ENCODE measurements around the gene DTNA.
"Not testable (repeated sequence)": the region's sequence is repeated elsewhere in the genome, so short reads cannot be mapped to it uniquely, and the experiment has no call there.

DTNA gene

DNA sequence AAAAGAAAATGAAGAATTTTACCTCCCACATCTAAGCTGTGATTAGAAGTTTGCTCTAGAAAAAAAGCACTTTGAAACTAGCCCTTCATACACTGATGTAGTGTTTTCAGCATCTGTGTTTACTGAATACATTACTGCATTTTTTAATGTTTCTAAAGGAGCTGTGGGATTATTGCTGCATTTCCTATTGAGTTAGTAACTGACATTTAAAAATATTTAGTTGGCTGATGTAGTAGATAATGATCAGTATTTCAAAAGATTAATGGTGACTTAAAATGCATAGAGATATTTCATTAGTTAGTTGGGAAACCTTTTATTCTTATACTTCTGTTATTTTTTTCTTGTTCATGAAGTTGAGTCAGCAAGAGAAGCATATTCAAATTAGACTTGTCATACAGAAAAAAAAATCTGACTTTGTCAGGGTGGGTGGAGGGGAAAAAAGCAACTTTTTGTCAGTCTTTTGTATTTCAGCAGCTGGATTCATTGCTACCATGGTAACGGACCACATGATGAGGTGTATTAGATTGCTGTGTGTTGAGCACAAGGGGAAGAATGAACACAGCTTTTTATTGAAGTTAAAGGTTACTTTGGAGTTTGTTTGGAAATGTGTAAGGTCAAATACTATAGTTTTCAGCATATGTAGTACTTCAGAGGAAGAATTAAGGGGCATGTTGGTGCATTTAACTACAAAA lies at the start of gene DTNA:
DTNA (plus strand) TSS at position 549 of the 692 bp plus-strand sequence. CDS start 45,679 bp downstream, outside the sequence.
- DNase-seq (ENCODE audit: low read depth in 2 of 2), result no peak

DNA sequence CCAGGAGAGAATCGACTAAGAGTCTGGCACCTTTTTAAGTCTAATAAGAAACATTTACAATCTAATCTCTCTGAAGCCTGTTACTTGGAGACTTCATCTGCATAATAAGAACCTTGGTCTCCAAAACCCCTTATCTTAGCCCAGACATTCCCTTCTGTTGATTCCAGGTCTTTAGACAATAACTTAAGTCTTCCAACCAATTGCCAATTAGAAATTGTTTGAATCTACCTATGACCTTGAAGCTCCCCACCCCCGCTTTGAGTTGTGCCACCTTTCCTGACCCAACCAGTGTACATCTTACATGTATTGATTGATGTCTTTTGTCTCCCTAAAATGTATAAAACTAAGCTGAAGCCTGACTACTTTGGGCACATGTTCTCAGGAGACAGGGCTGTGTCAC lies 49.5 kb upstream of the DTNA start:
- DNase-seq (ENCODE audit: low read depth in 2 of 2), result no peak

DNA sequence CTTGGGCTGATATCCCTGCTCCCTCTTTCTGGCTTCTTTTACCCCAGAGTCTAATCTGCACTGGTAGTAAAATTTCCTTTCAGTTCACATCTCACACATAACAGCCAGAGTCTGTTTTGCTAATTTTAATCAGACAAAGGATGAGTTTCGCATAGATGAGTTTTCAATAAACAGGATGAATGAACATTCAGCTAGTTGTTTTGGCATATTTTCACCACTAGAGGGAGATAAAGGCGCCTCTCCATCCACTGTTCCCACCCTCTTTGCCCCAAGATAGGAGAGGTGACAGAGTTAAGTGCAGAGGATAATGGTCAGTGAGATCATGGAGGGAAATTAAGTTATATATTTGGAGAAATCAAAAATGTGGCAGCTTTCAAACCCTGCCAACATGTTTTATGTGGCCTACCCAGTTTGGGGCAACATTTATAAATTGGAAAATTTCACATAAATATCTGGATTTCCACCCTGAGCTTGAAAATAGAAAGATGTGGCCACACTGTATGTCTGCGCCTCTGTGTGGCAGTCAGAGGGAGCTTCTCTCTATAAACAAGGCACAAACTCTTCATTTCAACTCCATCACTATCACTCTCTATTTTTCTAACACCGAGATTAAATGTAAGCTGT lies 48.5 kb upstream of the DTNA start:
- no peak for DNase-seq (ENCODE audit: low read depth in 2 of 2)

DNA sequence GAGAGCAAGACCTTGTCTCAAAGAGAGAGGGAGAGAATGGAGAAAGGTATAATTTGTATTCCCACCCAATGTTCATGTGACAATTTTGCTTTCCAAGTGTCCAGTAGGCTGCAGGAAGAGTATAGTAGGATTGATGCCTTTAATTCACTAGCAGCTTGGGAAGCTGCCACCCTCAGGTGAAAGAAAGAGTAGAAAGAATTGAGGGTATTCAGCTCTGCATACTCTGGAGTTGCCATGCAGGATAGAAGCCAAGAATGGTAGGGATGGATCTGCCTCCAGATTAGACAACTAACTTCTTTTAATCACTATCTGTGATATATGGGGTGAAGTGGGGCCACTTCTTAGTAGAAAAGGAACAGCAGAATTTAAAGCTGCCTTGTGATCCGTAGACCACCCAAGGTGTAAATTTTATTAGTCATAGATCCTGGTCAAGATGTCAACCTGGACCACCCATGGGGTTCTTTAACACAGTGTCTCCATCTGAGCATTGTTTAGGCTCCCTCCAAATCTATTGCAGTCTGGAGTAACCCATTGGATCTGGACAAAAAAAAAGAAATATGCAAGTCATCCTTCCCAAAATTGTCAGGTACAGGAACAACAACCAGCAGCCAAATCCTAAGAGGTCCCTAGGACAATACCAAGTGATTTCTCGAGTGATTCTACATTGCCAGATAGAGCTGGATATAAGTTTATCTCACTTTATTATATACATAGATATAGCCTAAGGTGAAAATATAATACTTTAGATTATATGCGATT lies 33.1 kb upstream of the DTNA start:
- no peak for DNase-seq (ENCODE audit: low read depth in 2 of 2)

DNA sequence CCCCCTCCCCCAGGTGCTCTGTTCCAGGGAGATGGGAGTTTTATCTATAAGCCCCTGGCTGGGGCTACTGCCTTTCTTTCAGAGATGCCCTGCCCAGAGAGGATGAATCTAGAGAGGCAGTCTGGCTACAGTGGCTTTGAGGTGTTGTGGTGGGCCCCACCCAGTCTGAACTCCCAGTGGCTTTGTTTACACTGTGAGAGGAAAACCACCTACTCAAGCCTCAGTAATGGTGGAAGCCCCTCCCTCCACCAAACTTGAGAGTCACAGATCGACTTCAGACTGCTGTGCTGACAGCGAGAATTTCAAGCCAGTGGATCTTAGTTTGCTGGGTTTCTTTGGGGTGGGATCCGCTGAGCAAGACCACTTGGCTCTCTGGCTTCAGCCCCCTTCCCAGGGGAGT lies 20.3 kb upstream of the DTNA start:
- DNase-seq (ENCODE audit: low read depth in 2 of 2), result not testable (repeated sequence)

DNA sequence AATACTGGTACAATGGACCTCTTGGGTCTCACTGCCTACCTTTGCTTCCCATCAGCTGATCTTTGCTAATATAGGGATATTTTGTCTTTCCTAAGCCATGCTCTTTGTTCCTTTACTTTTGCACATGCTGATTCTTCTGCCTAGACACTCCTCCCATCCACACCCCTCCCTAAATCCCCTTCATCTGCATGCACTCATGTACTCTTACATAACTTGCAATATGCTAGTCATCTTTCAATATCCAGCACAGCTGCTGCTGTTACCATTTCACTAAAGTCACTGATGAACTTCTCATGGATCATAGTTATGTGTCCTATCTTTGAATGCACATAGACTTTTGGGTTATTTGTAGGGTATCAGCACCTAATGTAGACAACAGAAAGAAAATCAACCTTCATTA lies 18.5 kb upstream of the DTNA start:
- no peak for DNase-seq (ENCODE audit: low read depth in 2 of 2)

DNA sequence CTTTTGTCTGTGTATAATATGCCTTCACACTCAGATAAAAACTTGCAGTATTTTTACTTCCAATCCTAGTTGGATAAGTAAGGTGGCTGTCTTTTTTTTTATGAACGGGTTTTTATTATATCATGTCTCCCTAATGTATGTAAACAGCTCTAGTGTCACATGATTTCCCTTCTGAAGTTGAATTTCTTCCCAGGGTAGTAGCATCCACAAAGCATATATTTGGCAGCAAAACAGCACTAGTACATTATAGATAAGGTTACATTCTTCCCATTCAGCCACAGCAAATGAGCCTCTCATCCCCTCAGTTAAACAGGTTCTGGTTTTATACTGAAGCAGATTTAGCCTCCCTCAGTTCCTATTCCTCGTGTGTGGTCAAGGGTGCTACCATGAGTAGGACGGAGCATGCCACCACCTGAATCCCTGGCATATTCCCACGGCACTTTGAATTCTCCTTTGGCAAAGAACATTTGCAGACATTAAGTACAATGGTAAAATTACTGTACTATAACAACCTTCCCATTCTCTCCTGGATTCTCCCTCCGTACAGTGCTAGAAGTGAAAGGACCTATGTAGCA lies 15.4 kb upstream of the DTNA start:
- DNase-seq (ENCODE audit: low read depth in 2 of 2), result no peak

DNA sequence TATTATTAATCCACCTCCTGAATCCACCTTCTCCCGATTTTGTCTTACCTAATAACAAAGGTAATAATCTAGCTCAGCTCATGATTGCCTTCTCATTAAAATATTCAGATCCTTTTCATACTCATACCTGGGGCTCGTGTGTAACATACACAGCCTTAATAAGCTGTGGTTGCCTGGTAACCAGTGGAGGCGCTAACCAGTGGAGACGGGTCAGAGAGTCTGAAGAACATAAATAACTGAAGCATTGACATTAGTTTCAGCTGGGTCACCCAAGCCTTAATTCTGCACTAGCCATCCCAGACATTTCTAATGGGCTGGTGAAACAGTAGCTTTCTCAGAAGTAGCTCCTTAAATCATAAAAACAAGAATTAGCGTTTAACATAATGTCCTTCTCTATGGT lies 14.8 kb upstream of the DTNA start:
- DNase-seq (ENCODE audit: low read depth in 2 of 2), result no peak

DNA sequence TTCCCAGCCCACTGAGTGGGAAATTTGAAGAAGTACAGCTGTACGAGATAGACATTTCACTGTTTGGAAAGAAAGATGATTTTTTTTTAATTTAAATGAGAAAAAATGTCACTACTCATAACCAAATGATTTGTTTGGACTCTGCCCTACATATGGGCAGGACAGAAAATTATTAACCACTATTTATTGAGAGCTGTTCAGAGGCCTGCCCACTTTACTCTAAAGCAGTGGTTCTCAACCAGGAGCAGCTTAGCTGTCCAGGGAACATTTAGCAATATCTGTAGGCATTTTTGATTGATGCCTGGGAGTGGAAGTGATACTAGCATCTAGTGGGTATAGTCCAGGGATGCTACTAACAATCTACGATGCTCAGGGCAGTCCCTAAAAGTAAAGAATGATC lies 13.4 kb upstream of the DTNA start:
- DNase-seq (ENCODE audit: low read depth in 2 of 2), result no peak

DNA sequence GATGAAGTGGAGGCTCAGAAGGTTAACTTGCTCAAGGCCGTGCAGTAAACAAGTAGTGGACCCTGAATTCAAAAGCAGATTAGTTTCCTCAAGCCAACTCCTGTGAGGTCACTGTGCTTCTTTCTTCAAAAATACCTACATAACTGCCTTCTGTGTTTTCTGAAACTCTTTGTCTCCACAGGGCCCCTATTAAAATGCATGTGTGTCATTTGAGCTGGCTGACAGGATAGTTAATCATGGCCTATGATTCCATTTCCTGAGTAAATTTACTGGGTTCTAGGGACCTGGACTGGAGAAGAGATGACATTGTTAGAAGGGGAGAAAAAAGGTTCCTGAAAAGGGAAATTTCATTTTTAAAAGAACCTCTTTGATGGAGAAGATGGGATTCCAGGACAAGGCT lies 12.9 kb upstream of the DTNA start:
- no peak for DNase-seq (ENCODE audit: low read depth in 2 of 2)

DNA sequence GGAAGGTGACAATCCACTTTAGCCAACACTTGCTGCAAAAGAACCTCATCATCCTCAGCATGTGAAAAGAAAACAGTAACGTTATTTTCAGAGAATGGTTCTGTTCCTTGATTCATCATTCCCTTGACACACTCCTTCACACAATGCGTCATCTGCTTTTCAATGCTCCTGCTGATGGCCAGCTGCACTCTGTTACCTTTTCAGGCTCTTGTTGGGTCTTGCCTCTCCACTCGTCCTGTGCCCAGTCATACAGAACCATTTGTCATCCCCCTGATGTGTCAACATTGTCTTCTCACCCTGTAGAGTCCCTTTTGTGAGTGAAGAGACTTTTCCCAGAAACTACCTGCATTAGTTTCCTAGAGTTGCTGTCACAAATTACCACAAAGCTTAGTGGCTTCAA lies 12.2 kb upstream of the DTNA start:
- DNase-seq (ENCODE audit: low read depth in 2 of 2), result no peak

DNA sequence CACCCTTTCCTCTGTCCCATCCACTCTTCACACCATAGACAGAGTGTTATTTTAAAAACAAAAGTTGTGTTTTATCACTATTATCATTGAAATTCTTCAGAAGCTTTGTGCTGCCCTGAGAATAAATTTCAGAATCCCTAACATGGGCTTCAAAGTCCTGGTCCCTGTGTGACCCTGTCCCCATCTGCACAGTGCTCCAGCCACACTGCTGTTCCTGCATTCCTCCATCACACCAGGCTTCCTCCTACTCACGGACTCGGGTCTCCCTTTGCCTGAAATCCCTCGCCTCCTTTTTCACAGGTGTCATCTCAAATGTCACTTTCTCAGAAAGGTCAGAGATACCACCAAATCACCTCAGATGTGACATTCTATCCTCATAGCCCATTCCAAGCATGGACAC lies 8.2 kb upstream of the DTNA start:
- no peak for DNase-seq (ENCODE audit: low read depth in 2 of 2)

DNA sequence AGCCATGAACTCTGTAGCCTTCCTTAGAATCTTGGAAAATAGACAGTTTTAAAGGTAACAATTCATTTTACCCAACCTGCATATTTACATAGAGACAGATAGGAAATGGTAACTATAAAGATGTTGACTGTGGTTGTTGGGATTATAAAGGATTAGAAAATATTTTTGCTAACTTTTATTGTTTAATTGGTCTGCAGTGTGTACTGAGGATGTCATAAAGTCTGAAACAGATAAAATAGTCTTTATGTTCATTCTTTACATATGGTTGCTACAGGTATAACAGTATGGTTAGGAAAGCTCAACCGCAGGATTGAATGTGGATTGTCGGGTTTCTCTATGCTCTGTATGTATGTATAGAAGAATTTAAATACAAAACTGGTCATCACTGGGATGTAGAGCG lies 7.3 kb upstream of the DTNA start:
- no peak for DNase-seq (ENCODE audit: low read depth in 2 of 2)

DNA sequence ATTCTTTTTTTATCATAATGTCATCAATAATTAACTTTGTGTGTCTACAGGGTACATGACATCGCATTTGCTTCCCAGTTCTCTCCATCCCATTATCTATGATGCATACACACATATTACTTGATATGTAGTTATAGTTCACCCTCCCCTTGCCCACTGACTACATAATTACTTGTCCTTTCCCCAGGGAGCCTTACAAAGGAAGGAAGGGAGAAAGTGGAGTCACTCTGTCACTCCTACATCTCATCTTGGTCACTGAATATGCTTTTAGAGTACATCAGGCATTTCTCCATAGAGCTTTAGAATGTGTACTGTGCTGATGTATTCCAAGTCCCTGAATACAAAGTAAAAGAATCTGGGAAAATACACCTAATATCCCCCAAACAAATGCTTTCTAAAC lies 6.0 kb upstream of the DTNA start:
- DNase-seq (ENCODE audit: low read depth in 2 of 2), result no peak

DNA sequence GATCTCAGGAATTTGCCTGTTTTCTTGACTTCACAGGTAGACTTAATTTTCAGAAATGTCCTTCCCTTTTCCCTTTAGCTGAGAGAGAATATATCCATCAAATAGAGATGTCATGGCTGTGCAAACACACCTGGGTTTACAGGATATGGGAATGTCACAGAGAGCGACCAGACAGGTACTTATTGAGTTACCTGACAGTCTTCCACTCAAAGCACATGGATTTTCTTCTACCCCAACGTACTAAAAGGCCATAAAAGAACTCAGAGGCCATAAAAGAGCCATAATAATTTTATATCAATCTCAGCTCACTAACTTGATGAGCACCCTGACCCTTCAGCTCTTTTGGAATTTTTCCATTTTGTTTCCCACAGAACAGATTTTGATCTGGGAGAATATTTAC lies 5.3 kb upstream of the DTNA start:
- DNase-seq (ENCODE audit: low read depth in 2 of 2), result no peak

DNA sequence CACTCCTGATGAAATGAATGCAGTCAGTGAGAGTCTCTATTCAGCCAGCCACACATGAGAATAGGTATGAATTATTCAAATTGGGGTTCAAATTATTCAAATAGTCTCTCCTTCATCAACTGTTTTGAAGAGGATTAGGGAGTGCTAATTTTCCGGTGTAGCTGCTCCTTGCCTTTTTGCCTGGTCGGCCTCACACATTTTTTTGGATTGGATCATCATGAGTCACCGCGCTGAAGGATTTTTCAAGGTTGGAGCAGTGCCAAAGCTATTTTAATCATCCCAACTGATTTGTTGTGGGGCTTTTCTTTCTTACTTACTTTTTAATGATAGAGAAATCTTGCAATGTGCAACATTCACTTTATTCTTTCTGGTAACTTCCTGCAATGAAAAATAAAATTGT lies 2.4 kb upstream of the DTNA start:
- no peak for DNase-seq (ENCODE audit: low read depth in 2 of 2)

DNA sequence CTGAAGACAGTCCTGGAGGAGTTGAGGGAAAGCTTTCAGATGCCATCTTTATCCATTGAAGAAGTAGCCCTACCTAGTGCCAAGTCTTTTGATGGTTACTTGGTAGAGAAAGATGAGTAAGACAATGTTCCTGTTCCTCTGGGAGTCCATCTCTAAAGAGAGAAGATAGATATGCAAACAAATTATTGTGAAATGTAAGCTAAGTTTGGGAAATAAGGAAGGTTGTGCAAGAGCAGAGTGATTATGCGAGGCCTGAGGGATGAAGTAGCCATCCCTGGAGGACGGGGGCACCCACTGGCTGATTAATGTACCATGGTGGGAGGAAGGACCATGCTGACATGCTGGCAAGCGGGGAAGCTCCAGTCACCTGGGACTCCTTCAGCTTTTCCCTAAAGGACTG lies 994 bp upstream of the DTNA start:
- no peak for DNase-seq (ENCODE audit: low read depth in 2 of 2)

DNA sequence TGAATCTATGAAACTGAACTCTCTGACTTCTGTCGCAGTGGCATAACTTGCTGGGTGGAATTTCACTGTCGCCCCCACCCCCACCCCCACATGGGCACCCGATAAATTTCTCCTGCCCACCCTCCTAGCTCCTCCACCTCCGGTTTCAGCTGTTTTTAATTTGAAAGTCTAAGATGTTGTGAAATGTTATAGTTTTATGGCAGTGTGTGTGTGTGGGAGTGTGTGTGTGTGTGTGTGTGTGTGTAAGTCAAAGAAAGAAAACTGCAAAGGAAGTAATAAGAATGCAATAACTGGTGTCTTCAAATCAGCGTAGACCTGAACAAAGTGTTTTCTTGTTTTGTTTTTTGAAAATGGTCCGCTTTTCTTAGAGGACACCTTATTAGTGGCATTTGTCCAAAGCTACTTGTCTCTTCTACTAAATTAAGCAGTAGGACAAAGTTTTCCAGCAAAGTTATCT lies 388 bp downstream of the DTNA start:
- no peak for DNase-seq (ENCODE audit: low read depth in 2 of 2)

DNA sequence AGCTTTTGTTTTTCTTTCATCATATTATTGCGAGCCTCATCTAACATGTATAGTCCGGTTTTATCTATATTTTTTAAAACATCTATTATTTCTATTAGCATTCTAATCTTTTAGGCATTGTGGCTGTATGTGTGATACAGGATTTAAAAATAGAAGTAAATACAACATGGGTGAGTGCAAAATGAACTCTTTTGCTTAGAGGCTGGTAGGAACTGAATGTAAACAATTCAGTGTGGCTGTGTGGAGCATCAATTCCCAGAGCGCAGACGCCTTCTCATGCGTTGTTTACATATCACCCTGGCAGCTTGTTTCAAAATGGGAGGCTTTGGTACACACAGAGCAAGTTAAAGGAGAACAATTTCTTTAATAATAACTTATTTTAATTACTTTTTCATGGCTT lies 836 bp downstream of the DTNA start:
- DNase-seq (ENCODE audit: low read depth in 2 of 2), result no peak

DNA sequence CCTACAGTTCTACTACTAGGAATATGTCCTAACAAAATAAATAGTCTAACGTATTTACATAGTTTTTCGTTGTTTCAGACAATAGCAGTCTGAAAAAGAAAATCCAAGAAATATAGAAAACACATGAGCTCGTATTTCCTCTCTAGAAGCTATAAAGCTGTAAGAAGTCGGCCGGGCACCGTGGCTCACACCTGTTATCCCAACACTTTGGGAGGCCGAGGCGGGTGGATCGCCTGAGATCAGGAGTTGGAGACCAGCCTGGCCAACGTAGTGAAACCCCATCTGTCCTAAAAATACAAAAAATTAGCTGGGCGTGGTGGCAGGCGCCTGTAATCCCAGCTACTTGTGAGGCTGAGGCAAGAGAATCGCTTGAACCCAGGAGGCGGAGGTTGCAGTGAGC lies 6.0 kb downstream of the DTNA start:
- not testable (repeated sequence) for DNase-seq (ENCODE audit: low read depth in 2 of 2)

DNA sequence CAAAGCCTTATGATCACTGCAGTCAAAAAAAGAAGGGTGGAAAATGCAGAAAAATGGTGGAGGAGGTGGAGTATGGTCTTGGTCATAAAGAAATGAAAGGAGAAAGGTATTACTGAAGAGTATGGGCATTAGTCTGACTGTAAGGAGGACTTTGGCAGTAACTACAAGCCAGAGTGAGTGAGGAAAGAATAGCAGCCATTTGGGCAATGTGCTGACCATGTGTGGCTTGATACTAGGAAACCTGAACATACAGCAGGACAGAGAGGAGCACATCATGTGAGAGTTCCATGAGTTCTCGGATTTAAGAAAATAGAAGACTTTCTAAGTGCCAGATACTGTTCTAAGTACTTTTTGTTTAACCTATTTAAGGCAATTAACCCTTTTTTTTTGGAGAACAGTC lies 8.5 kb downstream of the DTNA start:
- no peak for DNase-seq (ENCODE audit: low read depth in 2 of 2)

DNA sequence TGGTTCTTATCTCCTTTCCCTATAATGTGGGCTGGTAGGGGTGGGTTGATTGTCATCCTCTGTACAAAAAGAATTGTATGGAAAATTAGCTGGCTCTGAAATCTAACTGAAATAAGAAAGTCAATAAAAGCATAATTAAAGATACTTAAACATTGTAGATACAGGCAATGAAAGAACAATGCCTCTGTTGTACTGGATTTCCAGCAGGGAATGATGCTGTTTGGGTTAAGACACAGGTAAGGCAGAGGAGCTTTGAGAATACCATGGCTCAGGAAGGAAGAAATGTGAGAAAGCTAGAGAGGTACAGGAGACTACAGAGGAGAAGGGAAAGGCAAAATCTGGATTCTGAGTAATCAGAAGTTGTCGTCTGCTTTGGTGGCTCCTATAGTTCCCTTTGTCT lies 10.1 kb downstream of the DTNA start:
- no peak for DNase-seq (ENCODE audit: low read depth in 2 of 2)

DNA sequence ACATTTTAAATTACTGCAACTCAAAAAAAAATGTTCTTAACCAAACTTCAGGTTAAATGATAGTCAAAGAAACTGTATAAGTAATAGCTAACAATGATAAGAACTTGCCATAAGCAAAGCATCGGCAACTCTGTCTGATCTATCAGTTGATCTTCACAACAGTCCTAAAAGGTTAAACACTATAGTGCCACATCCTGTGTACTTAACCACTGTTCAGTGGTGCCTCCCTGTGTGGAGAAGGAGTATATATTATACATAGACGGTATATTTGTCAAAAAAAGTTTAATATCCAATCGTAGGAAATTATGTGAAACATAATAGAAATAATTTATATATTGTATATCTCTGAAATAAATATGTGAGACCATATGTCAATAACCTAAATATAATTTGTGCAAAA lies 13.0 kb downstream of the DTNA start:
- DNase-seq (ENCODE audit: low read depth in 2 of 2), result no peak

Measured in activated CD4-positive, alpha-beta T cell treated with anti-CD3 and anti-CD28 coated beads for 24 hours (primary cell).